ENCODE data around the gene DDX25. TPM values are rescaled to one million over a fixed set of nuclear protein-coding genes. Genes with fewer than 3 reads are reported as not detected.
"Not testable (repeated sequence)": the region's sequence is repeated elsewhere in the genome, so short reads cannot be mapped to it uniquely, and the experiment has no call there.

DDX25 gene
- not detected for total RNA-seq

DNA sequence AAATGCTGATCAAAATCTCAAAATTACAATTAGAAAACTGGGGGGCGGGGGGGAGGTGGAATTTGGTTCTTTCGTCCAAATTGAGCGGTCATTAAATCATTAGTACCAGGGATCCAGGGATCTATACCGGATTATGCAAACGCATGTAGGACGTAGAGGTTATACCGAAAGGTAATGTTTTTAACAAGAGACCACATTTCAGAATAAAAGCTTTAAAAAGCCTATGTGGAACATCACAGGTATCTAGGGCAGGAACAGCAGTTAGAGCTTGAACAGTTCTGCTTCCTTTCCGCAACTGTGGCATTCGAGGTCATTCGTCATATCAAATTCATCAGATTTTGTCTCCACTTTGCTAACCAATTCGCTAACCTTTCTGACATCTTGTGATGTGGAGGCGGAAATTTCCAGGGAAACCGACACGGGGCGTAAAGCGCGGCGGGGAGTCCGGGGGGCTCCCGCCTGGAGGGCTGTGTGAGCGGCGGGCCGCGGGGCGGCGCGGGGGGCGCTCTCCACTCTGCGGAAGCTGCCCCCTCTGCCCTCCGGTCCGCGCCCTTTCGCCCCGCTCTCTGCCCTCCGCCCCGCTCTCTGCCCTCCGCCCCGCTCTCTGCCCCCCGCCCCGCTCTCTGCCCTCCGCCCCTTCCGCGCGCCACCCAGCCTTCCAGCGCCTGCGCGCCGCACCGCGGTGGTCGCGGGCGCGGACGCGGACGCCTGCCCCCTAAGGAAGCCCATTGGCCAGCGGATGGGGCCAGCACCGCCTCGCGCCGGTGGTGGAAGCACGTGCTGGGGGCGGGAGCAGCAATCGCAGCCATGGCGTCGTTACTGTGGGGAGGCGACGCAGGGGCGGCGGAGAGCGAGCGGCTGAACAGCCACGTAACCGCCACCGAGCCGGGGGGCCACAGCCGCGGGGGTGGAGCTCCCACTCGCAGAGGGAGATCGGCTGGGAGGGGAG lies at the start of gene DDX25:
Gene DDX25, plus strand, starts transcription at position 798 of the 949 bp plus-strand sequence. Its CDS starts 10 bp downstream, at position 808.
- DNase-seq, result peak; percentile 52

DNA sequence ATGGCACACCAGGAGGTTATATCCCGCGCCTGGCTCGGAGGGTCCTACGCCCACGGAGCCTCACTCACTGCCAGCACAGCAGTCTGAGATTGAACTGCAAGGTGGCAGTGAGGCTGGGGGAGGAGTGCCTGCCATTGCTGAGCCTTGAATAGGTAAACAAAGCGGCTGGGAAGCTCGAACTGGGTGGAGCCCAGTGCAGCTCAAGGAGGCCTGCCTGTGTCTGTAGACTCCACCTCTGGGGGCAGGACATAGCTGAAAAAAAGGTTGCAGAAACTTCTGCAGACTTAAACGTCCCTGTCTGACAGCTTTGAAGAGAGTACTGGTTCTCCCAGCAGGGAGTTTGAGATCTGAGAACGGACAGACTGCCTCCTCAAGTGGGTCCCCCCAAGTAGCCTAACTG lies 46.6 kb upstream of the DDX25 start:
- not testable (repeated sequence) for DNase-seq

DNA sequence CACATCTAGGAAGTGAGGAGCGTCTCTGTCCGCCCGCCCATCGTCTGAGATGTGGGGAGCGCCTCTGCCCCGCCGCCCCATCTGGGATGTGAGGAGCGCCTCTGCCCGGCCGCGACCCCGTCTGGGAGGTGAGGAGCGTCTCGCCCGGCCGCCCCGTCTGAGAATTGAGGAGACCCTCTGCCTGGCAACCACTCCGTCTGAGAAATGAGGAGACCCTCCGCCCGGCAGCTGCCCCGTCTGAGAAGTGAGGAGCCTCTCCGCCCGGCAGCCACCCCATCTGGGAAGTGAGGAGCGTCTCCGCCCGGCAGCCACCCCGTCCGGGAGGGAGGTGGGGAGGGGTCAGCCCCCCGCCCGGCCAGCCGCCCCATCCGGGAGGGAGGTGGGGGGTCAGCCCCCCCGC lies 41.5 kb upstream of the DDX25 start:
- DNase-seq, result not testable (repeated sequence)

DNA sequence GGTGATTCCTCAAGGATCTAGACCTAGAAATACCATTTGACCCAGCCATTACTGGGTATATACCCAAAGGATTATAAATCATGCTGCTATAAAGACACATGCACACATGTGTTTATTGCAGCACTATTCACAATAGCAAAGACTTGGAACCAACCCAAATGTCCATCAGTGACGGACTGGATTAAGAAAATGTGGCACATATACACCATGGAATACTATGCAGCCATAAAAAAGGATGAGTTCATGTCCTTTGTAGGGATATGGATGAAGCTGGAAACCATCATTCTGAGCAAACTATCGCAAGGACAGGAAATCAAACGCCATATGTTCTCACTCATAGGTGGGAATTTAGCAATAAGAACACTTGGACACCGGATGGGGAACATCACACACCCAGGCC lies 39.0 kb upstream of the DDX25 start:
- not testable (repeated sequence) for DNase-seq

DNA sequence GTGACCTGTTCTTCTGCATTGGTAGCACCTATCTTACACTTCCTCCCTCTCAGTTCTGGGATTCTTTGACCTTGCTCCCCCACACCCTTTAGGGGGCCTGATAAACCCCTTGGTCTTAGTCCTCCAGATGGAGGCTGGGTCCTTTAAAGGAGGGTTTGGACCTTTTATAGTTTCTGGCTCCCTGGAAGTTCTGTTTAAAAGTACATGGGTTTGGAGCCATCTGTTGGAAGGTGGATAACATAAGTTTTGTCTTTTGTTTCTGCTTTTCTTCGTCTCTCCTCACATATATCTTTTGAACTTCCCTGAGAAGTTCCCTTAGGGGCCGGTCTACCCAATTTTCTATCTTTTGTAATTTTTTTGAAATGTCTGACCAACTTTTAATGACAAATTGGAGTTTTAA lies 34.8 kb upstream of the DDX25 start:
- DNase-seq, result no peak

DNA sequence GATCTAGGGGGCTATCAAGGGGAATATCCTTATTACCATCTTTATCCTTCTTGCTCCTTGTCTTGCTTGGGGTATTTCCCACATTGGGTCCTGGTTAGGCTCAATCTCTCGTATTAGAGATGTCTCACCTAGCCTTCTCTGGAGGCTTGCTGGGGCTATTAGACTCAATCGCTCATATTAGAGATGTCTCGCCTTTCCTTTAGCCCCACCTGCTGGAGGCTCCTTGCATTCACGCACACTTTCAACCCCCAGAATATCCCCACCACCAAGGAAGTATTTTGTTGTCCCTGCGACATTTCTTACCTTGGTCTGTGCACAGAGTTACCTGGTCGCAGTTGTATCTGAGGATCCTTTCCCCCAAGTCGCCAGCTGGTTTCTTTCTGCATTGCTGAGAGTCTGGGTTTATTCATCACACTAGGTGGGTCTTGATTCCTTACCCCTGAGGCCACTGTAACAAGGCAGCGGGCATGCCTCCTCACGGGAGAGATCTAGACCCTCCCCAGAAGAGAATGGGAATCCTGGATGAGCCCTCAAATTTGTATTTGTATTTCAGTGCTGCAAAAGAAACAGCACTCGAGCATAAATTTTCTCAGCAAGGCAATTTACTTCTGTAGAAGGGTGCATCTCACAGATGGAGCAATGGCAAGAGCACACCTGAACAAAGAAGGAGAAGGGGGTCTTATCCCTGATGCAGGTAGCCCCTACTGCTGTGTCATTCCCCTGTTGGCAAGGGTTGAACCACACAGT lies 32.7 kb upstream of the DDX25 start:
- peak; percentile 9 for DNase-seq

DNA sequence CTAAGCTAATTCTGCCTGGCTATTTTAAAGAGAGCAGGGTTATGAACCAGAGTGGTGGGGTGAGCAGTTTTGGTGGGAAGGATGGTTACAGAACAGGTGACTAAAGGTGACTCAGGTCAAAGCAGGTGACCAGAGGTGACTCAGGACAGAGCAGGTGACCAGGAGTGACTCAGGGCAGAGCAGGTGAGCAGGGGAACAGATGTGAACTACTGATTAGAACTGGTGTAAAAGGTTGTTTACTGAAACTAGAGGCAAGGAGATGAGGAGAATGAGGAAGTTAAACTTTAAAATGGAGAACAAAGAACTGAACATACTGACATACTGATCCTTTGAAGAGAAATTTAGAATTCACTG lies 32.2 kb upstream of the DDX25 start:
- DNase-seq, result no peak

DNA sequence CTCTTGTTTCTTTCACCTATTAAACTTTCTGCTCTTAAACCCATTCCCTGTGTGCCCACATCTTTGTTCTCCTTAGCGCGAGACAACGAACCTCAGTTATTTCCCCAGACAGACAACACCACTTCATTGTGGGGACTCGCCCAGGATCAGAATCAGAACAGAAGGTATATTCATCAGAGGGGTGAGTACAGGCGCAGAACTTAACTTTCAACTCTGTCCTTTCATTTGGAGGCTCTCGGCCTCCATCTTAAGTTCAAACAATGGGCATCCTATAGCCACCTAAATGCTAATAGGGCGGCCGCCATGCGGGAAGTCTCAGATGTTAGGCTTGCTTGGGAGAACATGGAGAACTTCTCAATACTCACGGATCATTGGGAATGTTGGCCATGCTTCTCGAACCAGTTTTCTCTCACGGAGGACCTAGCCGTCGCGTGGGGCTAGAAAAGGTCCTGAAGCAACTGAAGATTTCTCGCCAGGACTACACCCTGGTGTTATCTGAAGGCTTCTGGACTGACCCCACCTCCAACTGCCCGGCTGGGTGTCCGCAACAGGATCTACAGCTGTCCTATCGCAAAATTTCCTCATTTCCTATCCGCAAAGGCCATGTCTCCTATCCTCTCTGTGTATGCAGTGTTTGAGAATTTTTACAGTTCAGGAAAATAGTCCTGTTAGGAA lies 30.3 kb upstream of the DDX25 start:
- DNase-seq, result no peak

DNA sequence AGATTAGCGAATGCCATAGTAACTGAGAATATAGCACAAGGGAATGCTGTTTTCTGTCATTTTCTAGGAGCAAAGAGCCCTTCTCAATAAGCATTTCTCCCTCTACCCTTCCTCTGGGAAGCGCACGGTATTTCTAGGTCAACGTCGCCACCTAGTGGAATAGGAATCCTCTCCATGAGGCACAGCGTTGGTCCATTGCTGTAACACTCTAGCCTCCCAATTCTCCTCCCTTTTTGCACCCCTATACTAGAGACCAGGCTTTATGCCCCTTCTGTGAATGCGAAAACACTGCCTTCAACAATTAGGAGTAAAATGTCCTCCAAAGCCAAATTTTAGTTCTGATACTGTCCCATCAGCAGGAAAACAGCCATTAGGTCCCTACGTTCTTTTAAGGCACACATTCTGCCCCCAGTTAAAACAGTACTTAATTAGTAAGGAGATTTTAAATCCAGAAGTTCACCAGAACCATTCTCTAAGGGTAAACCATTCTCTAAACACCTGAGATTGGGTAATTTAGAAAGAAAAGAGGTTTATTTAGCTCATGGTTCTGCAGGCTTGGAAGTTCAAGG lies 29.7 kb upstream of the DDX25 start:
- DNase-seq, result peak; percentile 84

DNA sequence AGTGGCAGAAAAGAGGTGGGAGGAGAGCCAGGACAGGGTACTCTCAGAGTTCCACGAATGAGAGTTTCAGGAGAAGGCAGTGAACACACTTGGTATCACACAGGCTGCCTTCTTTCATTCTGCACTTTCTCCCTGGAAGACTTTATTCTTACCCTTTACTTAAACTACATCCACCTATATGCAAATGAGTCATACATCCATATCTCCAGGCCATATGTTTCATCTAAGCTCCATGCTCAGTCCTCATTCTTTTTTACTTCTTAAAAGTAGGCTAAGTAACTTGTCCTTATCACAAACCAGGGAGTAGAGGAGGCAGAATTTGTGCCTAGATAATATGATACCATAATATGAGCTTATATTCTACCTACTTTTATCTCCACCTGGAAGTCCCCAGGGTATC lies 23.0 kb upstream of the DDX25 start:
- DNase-seq, result no peak

DNA sequence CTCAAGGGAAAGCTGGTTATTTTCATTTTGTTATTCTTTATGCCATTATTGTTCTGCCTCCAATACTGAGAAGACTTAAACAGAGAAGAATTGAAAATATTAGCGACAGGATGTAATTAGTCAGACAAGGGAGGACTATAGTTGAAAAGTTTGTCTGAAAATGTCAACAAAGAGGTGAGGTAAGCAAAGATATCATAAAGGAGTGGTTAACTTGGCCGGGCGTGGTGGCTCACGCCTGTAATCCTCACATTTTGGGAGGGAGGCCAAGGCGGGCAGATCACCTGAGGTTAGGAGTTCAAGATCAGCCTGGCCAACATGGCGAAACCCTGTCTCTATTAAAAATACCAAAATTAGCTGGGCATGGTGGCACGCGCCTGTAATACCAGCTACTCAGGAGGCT lies 20.9 kb upstream of the DDX25 start:
- no peak for DNase-seq

DNA sequence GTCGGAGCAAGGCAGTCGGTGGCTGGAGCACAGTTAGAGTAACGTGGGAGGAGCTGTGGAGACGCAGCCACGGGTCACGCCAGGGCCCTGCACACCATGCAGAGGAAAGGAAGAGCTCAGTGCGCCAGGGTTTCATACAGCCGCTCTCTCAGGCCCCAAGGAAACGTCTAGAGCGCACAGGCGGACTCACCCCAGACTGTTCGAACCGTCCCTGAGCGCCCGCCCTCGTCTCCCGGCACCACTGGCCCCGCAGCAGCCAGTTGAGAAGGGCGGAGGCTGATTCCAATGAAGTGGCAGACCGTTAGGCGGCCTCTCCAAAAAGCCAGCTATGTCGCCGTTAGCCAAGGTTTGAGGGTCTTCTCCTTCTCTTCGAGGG lies 17.3 kb upstream of the DDX25 start:
- peak; percentile 50 for DNase-seq

DNA sequence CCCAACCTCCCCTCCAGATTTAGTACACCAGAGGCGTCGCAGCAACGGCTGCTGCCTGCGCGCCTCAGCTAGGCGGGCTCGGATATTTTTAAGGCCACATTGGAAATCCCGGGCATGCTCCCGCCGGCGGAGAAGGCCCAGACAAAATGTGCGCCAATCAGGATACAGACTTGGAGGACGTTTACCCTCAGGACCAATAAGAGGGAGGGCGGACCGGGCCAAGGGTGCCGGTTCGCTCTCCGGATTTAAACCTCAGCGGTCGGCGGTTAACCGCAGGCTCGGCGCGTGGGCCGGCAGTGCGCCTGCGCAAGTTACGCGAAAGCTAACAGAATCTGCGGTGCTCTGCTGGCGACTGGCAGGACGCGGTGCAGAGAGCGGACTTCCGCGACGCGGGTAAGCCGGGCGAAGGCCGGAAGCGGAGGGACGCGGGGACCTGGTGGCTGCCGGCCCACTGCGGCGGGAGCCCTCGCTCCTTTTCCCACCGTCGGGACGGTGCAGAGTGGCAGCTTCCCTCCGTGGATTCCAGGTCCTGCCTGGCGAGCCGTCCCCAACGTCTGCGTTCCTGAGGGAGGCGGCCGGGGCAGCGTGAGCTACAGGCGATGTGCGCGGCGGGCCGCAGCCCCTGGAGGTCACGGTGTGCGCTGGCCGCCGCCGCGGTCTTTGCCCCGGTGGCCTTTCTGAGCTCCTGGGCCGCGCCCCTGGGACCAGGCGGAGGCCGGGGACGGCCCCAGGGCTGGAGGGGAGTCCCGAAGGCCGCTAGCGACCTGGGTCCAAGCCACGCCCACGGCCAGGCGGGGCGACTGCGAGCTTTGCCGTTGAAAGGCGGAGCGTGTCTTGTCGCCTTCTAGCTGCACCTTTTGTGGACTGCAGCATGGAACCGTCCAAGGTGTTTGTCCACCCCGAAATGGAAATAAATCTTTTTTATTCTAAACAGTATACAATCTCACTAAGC lies 16.7 kb upstream of the DDX25 start, which contains the start of gene HYLS1:
Gene HYLS1, plus strand, starts transcription at position 296 of the 952 bp plus-strand sequence. CDS start 11,701 bp downstream, outside the sequence.
- DNase-seq, result peak; percentile 97

DNA sequence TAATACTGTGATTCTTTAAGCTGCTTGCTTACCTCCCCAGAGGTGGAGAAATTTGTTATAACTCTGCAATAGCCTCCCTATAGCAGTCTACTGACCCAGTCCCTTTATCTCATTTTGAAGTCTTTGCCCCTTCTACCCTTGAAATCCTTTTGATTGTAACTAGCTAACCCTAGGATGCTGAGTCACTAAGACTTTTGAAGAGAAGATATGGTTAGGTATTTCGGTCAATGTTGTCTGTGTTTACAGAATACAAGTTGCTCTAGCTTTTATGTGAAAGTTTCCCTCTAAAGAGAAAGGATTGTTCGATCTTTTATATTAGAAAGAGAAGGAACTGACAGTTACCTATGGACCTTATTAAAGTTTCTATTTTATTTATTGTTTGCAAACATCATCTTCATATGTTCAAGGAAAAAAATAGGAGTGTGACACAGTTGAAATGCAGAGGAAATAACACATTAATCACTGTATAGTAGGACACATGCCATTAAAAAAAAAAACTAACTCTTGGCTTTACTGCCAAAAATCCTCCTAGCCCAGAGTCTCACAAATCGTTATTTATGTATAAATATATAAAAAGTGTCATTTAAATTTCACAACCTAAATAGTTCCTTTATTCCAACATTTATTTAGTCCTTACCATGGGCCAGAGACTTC lies 13.7 kb upstream of the DDX25 start:
- DNase-seq, result no peak

DNA sequence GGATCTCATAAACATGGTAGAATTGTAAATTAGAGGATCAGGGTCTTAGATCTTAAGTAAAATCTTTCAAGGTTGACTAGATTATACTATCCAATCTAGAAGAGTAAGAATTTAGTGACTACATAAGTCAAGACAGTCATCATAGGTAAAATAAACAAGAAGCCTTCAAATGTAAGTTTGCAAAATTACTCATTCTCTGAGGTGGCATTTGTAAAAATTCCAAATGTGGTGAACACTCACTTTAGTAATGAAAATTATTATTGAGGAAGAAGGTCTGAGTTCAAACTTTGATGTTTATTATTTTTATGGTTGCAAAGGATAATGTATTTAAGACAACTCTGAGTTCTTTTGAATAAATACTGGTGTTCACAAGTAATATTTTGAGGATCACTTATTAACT lies 12.2 kb upstream of the DDX25 start:
- DNase-seq, result no peak

DNA sequence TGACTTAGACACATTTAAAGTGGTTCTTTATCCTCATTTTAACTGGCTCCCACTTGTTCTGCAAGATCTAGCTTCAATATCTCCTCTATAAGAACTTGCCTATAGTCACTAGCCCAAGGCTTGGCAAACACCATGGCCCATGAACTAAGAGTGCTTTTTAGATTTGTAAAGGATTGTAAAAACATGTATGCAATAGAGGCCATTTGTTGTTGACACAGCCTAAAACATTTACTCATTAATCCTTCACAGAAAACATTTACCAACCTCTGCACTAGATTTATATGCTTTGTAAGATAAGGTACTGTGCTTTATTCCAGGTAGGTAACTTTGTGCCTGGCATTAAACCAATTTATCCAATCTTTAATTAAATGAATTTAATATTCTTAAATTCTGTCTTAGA lies 11.3 kb upstream of the DDX25 start:
- DNase-seq, result no peak

DNA sequence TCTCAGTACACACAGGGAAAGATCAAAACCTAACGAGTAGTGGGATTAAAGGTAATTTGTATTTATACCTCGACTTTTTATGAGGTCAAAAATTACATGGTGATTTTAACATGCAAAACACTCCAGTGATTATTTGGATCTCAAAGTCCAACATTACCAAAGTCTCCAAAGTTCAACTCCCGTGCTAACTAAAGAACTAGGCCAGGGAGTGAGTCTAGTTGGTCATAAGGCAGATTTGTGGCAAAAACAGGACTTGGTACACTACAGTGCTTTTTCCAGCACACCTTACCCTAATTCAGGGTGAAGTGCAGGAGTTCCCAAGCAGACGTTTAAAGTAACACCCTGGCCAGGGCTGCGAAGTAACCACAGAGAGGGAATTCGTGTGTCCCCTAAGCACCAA lies 2.4 kb upstream of the DDX25 start:
- no peak for DNase-seq

DNA sequence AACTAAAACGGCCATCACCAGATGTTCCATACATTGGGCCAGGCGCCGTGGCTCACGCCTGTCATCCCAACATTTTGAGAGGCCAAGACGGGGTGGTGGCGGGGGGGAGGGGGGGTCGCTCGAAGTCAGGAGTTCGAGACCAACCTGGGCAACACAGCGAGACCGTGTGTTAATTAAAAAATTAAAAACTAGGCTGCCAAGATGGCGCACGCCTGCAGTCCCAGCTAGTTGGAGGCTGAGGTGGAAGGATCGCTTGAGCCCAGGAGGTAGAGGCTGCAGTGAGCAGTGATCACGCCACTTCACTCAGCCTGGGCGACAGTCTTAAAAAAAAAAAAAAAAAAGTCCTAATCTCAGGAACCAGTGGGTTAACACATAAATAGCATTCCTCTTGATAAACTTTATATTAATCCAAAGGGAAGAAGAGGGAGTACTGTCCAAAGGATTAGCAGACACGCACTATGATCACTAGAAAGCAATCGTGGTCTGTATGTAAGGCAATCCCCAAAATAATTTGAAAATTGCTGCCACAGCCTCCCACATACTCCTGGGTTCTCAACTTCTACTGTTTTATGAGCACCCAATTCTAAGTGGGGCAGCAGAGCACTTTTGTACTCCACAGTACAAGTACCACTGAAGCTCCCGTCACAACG lies 1.9 kb upstream of the DDX25 start:
- DNase-seq, result no peak

DNA sequence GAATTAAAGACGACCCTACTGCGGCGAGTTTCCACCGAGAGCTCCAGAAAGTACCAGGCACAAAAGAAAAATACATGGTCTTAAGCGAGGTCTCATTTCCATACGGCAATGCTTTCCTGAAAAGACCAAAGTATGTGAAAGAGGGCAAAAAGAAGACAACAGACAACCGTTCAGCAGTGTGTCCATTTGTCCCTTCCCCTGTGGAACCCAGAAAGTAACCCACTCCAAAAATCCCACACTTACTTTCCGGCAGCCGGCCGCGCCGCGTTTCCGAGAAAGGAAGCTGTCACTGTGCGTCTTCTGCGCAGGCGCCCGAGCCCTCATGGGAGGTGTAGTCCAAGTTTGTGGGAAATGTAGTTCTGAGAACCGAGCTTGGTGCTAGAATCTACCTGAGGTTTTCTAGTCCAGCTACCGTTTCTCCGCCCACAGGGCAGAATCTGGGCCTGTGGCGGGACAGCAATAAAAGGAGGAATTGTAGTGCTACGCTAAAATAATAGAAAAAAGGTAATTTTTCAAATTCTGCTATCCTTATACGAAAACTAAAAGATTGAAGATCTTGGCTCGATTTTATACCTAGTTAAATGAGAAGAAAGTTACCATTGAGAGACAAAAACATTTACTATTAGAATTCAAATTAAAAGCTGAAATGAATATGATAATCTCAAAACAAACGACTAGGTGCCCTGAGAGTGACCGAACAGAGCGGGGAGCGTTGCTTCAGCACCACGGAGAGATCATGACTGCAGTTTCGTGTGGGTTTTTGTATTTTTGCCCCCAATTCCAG lies 1.2 kb upstream of the DDX25 start, which contains the start of gene PUS3:
Gene PUS3, minus strand, starts transcription at position 280 of the 784 bp plus-strand sequence. CDS start 6,922 bp downstream, outside the sequence.
- DNase-seq, result peak; percentile 96
